ENCODE measurements around the gene RACK1.
A peak's percentile ranks its signal among the peaks of the same experiment; 100 is the strongest.

Gene RACK1

DNA sequence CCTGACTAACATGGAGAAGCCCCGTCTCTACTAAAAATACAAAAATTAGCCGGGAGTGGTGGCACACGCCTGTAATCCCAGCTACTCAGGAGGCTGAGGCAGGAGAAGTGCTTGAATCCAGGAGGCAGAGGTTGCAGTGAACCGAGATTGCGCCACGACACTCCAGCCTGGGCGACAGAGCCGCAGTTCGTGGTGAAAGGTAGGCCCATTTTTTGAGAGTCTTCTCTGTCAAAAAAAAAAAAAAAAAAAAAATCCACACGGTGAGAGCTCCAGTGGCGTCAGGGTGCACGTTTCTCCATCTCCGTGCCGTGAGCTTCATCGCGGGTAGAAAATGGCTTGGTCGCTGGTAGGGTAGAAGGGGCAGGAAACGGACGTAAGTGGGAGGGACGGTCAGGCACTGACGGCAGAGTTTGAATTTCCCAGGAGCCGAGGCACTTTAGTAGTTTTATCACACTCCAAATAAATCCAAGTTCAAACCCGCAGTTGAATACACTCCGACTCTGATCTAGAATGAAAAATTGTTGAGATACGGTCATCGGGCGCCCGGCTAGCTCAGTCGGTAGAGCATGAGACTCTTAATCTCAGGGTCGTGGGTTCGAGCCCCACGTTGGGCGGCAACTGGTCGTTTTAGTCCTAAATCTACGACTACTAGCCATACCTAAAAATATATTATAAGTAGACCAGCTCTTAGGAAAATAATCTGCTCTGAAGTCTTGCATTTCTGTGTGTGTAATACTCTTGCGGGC lies 36.3 kb downstream of the RACK1 start:
- Histone ChIP-seq H3K27ac (ENCODE audit: low read depth, low read length) (peak overlapping the region; percentile 14), H3K4me3 (ENCODE audit: low read depth in 1 of 2, low read length in 2 of 2) (peak overlapping the region; percentile 27 to 54), H3K27me3 (ENCODE audit: control insufficient read depth in 1 of 2, insufficient read depth in 2 of 2, low read length in 2 of 2) (peaks cover 0 to 17% of the 10 kb centered on the region in 2 donors), H3K36me3 (ENCODE audit: insufficient read depth, low read length) (no peaks in the 10 kb centered on the region), H3K9ac (ENCODE audit: low read length) (peak overlapping the region; percentile 7), H3K9me3 (ENCODE audit: low read length) (no peaks in the 10 kb centered on the region), H3K4me1 (ENCODE audit: insufficient read depth, low read length) (peaks cover 19% of the 10 kb centered on the region)

DNA sequence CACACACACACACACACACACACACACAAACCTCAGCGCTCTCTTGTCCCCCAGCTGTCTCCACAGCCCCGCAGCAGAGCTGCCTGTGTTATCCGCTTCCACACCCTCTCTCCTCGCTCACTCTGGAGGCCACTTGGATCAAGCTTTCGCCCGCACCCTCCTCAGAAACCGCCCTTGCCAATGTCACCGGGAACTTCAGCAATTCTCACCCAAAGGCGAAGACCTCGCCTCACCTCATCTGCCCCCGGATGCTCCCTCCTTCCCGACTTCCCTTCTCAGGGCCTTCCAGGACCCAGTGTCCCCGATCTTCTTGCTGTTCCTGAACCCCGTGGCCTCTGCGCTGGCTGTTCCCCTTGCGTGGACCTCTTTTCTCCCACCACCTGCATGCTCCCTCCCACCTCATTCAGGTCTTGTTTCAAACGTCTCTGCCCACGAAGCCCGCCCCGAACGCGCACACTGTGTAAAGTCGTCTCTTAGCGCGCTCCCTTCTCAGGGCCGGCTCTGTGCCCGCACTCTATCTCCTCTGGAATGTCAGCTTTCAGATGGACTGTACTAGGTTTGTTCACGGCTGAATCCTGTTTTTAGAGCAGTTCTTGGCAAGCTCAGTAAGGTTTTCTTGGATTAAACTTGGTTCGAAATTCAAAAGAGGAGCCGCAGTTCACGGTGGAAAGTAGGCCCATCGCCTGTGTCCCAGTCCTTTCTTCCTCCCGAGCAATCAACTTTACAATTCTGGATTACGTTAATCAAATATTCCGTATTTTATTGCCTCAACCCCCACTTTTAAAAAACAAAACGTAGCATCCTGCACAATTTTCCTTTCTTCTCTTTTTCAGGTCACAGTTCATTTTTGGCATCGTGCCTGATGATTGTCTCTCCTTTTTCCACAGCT lies 37.7 kb downstream of the RACK1 start:
- peaks cover 19% of the 10 kb centered on the region for H3K4me1 ChIP-seq (ENCODE audit: insufficient read depth, low read length)
- peaks cover 0 to 17% of the 10 kb centered on the region in 2 donors for H3K27me3 ChIP-seq (ENCODE audit: control insufficient read depth in 1 of 2, insufficient read depth in 2 of 2, low read length in 2 of 2)
- H3K27ac ChIP-seq (ENCODE audit: low read depth, low read length) = peak overlapping the region; percentile 21
- no peaks in the 10 kb centered on the region for H3K36me3 ChIP-seq (ENCODE audit: insufficient read depth, low read length)
- no peaks in the 10 kb centered on the region for H3K9me3 ChIP-seq (ENCODE audit: low read length)
- H3K9ac ChIP-seq (ENCODE audit: low read length) = no peak overlapping the region
- H3K4me3 ChIP-seq (ENCODE audit: low read depth in 1 of 2, low read length in 2 of 2) = peak overlapping the region; percentile 54 to 62

DNA sequence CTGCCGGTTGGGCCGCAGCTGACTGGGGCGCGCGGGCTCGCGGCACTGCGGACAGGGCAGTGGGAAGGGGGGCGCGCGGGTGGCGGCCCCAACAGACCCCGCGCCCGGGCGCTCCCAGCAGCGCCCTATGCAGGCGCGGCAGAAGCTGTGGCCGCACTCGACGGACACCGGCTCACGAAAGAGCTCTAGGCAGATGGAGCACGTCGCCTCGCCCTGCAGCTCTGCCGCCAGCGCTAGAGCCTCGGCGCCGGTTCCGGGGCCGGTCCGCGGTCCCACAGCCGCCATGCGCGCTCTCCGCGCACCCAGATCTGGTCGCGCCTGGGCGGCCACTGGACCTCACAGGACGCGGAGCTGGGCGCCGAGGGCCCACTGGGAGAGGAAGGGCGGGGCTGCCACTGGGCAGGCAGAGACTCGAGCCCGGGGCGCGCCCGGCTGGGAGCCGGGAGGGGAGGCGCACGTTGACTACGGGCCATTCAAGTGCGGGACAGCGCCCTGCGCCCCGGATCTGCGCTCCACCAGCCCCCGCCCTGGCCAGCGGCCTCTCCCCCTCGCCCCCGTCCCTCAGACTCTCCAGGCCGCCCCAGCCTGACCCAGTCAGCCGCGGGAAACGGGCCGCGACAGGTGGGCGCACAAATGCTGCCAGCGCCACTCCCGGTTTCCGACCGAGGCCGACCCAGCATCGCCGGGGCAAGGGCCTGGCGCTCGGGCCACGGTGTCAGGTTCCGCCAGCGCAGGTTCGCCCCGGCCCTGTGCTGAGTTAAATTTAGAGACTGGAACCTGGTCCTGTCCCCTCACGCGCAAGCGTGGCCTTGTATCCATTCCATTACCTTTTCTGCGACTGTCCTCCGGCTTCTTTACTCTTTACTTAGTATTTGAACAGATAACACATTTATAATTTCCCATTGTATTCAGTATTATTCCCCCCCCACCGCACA lies 38.6 kb downstream of the RACK1 start, which contains the start of gene TRIM7:
TRIM7 (minus strand) TSS at position 371 of the 935 bp plus-strand sequence; CDS start at position 285, 86 bp downstream.
- Histone ChIP-seq H3K9me3 (ENCODE audit: low read length) (no peaks in the 10 kb centered on the region), H3K36me3 (ENCODE audit: insufficient read depth, low read length) (no peaks in the 10 kb centered on the region), H3K27ac (ENCODE audit: low read depth, low read length) (no peak within 1 kb of the TSS), H3K27me3 (ENCODE audit: control insufficient read depth in 1 of 2, insufficient read depth in 2 of 2, low read length in 2 of 2) (peaks cover 0 to 17% of the 10 kb centered on the region in 2 donors), H3K9ac (ENCODE audit: low read length) (no peak within 1 kb of the TSS), H3K4me1 (ENCODE audit: insufficient read depth, low read length) (peaks cover 19% of the 10 kb centered on the region), H3K4me3 (ENCODE audit: low read depth in 1 of 2, low read length in 2 of 2) (peak within 1 kb of the TSS; percentile 54 to 62)

DNA sequence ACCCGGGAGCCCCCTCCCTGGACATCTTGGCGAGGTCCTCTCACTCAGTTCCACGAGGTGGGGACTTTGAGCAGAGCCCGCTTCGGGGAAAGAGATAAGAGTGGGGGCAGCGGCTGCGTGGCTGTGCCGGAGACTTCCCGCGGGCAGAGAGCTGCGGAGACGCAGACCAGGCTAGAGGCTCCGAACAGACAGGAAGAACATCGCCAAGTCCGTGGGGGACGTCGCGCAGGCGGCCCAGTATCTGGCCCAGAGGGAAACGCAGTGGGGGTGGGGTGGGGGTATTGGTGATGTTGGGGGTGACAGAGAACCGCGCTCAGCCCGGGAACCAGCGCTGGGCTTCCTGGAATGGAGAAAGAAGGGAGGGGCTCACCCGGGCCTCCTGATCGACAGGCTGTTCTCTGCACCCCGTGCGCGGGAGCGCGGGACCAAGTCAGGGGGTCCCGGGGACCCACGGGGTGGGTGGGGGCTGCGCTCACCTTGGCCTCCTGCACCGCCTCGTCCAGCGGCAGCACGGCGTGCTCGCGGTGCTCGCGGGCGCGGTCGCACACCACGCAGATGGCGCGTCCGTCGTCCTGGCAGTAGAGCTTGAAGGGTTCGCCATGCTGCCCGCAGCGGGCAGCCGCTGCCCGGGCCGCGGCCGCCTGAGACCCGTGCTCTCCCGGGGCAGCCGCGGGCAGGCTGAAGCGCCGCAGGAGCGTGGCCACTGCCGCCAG lies 39.4 kb downstream of the RACK1 start:
- no peaks in the 10 kb centered on the region for H3K36me3 ChIP-seq (ENCODE audit: insufficient read depth, low read length)
- no peak overlapping the region for H3K27ac ChIP-seq (ENCODE audit: low read depth, low read length)
- peaks cover 19% of the 10 kb centered on the region for H3K4me1 ChIP-seq (ENCODE audit: insufficient read depth, low read length)
- no peaks in the 10 kb centered on the region for H3K9me3 ChIP-seq (ENCODE audit: low read length)
- peak overlapping the region; percentile 54 to 62 for H3K4me3 ChIP-seq (ENCODE audit: low read depth in 1 of 2, low read length in 2 of 2)
- peaks cover 0 to 17% of the 10 kb centered on the region in 2 donors for H3K27me3 ChIP-seq (ENCODE audit: control insufficient read depth in 1 of 2, insufficient read depth in 2 of 2, low read length in 2 of 2)
- no peak overlapping the region for H3K9ac ChIP-seq (ENCODE audit: low read length)

DNA sequence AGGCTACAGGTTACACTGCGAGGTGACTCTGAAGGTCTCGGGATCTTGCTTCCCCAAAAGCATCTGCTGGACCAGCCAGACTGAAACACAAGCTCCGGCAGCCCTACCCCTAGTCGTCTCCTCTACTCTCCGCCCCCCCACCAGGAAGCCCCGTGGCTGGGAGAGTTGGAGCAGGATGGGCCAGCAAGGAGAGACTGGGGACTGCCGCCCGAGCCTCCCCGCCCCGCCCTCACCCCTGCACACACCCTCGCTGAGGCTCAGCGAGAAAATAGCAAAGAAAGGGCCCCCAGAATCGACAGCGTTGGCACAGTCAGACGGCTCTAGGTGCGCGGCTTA lies 40.0 kb downstream of the RACK1 start:
- H3K4me1 ChIP-seq (ENCODE audit: insufficient read depth, low read length) = peaks cover 19% of the 10 kb centered on the region
- no peak overlapping the region for H3K9ac ChIP-seq (ENCODE audit: low read length)
- no peaks in the 10 kb centered on the region for H3K9me3 ChIP-seq (ENCODE audit: low read length)
- peaks cover 0 to 17% of the 10 kb centered on the region in 2 donors for H3K27me3 ChIP-seq (ENCODE audit: control insufficient read depth in 1 of 2, insufficient read depth in 2 of 2, low read length in 2 of 2)
- no peaks in the 10 kb centered on the region for H3K36me3 ChIP-seq (ENCODE audit: insufficient read depth, low read length)
- peak overlapping the region in 1 of 2 donors; percentile 54 for H3K4me3 ChIP-seq (ENCODE audit: low read depth in 1 of 2, low read length in 2 of 2)
- H3K27ac ChIP-seq (ENCODE audit: low read depth, low read length) = no peak overlapping the region

DNA sequence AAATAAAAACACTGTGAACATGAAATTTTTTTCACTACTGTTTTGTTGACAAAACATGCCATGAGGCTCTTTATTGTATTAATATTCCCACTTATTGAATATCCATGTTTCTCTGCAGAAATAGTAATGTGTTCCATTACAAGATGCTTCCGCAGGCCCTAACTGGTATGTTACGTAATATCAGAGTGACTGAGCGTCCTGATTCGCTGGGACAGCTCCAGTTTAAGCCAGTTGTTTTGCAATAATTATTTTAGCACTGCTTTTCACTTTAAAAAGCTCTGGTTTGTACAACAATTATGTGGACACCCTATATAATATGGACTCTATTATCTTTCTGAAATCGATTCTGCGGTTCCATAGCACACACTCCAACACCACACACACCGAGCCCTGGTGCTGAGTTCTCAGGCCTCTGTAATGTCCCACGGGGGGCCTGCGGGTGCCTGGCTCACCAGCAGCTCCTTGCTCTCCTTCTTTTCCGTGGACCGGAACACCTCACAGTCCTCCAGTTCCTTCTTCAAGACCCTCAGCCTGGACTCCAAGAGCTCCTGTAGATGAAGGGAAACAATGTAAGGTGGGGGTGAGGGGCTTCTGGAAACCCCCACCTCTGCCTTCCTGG lies 40.5 kb downstream of the RACK1 start:
- Histone ChIP-seq H3K27ac (ENCODE audit: low read depth, low read length) (no peak overlapping the region), H3K9ac (ENCODE audit: low read length) (no peak overlapping the region), H3K27me3 (ENCODE audit: control insufficient read depth in 1 of 2, insufficient read depth in 2 of 2, low read length in 2 of 2) (peaks cover 0 to 17% of the 10 kb centered on the region in 2 donors), H3K36me3 (ENCODE audit: insufficient read depth, low read length) (no peaks in the 10 kb centered on the region), H3K9me3 (ENCODE audit: low read length) (no peaks in the 10 kb centered on the region), H3K4me1 (ENCODE audit: insufficient read depth, low read length) (peaks cover 19% of the 10 kb centered on the region), H3K4me3 (ENCODE audit: low read depth in 1 of 2, low read length in 2 of 2) (no peak overlapping the region)

DNA sequence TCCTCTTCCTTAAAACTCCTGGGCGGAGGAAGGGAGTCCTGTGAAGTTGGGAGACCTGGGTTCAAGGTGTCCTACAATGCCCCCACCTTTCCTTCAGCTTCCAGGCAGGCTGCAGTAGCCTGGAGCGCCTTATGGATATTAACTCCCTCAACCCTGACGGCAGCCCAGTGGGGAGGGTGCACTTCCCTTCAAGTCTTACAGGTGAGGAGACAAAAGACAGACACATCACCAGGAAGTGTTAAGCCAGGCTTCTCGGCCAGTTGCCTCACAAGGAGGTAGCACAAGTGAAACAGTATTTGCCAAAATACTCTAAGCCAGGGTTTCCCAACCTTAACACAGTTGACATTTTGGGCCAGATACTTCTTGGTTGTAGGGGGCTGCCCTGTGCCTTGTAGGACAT lies 42.9 kb downstream of the RACK1 start:
- peaks cover 13% of the 10 kb centered on the region for H3K4me1 ChIP-seq (ENCODE audit: insufficient read depth, low read length)
- H3K27me3 ChIP-seq (ENCODE audit: control insufficient read depth in 1 of 2, insufficient read depth in 2 of 2, low read length in 2 of 2) = peaks cover 0 to 17% of the 10 kb centered on the region in 2 donors
- H3K9me3 ChIP-seq (ENCODE audit: low read length) = no peaks in the 10 kb centered on the region
- H3K4me3 ChIP-seq (ENCODE audit: low read depth in 1 of 2, low read length in 2 of 2) = no peak overlapping the region
- H3K27ac ChIP-seq (ENCODE audit: low read depth, low read length) = no peak overlapping the region
- H3K36me3 ChIP-seq (ENCODE audit: insufficient read depth, low read length) = no peaks in the 10 kb centered on the region
- no peak overlapping the region for H3K9ac ChIP-seq (ENCODE audit: low read length)

DNA sequence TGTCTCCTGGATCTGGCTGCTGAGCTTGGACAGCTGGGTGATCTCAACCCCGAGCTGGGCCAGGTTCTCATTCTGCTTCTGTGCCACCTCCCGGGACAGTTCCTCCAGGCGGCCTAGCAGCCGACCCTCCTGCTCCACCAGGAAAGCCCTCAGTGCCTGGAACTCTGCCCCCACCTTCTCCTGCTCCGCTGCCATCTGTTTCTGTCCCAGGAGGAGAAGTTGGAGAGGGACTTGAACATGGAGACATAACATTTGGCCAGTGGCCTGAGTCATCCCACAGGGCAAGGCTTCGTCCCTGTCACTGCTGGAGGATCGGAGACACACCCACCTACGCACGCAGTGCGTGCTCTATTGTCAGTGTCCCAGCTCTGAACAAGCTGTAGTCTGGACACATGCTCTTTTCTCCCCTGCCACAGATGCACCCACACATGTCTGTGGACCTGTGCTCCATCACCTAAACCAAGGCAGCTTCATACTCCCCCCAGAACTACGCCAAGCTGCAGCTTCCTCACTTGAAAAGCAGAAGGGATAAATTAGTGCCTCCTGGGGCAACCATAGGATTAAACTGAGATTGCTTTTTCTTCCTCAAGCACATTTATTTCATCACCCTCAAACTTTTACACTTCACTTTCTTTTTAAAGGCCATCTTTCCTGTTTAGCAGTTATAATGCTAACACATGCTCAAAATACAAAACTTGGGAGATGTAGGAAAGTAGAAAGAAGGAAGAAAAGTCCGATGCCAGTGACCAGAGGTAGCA lies 43.6 kb downstream of the RACK1 start:
- peaks cover 0 to 17% of the 10 kb centered on the region in 2 donors for H3K27me3 ChIP-seq (ENCODE audit: control insufficient read depth in 1 of 2, insufficient read depth in 2 of 2, low read length in 2 of 2)
- no peaks in the 10 kb centered on the region for H3K36me3 ChIP-seq (ENCODE audit: insufficient read depth, low read length)
- H3K4me3 ChIP-seq (ENCODE audit: low read depth in 1 of 2, low read length in 2 of 2) = no peak overlapping the region
- H3K9ac ChIP-seq (ENCODE audit: low read length) = no peak overlapping the region
- no peaks in the 10 kb centered on the region for H3K9me3 ChIP-seq (ENCODE audit: low read length)
- peaks cover 8% of the 10 kb centered on the region for H3K4me1 ChIP-seq (ENCODE audit: insufficient read depth, low read length)
- no peak overlapping the region for H3K27ac ChIP-seq (ENCODE audit: low read depth, low read length)

DNA sequence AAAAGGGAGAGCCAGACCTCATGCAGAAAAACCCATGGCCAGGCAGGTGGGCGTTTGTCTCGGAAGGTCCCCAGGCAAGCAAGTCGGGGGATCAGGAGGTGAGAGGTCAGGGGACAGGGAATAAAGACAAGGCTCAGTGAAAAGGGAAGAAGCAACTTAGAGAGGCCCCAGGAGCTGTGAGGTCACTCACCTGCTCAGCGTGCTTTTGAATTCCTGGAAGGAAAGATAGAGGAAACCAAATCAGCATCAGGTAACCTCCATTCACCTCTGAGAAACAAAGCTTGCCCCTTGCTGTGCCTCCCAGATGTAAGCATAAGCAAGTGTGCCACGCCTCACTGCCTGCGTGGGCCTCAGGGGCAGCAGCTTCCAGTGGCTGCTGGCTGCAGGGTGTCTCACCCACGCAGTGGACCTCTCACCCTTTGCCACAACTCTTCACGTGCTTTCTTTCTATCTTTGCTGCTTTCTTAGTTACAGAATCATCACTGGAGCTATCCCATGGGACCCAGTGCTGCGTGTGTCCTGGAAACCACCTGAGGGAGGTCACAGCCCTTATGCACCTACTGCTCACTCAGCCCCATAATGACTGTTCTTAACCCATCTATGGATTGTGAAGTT lies 44.7 kb downstream of the RACK1 start:
- peaks cover 3% of the 10 kb centered on the region for H3K4me1 ChIP-seq (ENCODE audit: insufficient read depth, low read length)
- H3K27me3 ChIP-seq (ENCODE audit: control insufficient read depth in 1 of 2, insufficient read depth in 2 of 2, low read length in 2 of 2) = peaks cover 0 to 10% of the 10 kb centered on the region in 2 donors
- H3K4me3 ChIP-seq (ENCODE audit: low read depth in 1 of 2, low read length in 2 of 2) = no peak overlapping the region
- no peaks in the 10 kb centered on the region for H3K9me3 ChIP-seq (ENCODE audit: low read length)
- no peak overlapping the region for H3K27ac ChIP-seq (ENCODE audit: low read depth, low read length)
- H3K36me3 ChIP-seq (ENCODE audit: insufficient read depth, low read length) = no peaks in the 10 kb centered on the region
- H3K9ac ChIP-seq (ENCODE audit: low read length) = no peak overlapping the region
